ENCODE data around the gene CFAP206.

DNA sequence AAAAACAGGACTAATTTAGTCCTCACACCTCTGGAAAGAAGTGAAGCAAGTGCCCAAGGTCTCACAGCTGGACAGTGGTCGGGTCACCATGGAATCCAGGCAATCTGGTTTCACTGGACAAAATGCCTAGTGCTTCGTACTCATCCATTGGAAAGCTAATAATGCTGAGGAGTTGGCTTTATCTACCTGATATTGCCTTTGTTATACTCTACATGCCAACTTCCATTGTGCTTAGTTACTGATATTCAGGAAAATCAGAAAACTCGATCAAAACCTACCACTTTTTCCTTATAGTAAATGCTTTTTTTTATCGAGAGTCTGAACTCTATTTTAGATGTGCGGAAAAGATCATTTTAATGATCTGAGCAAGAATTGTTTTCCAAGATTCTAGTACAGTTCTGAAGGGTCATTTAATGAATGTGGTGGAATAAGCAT lies 966 bp downstream of the CFAP206 start:
- no peak for TF ChIP-seq JUN (IDR thresholded peaks at IDR 0.05; ENCODE audit: borderline replicate concordance, insufficient read depth, insufficient read length, low read depth)
- no peak for TF ChIP-seq POLR2A (IDR thresholded peaks at IDR 0.05; ENCODE audit: low read depth, low read length)
- no peak for TF ChIP-seq EZH2 (IDR thresholded peaks at IDR 0.05; ENCODE audit: borderline replicate concordance, low read depth, low read length, severe bottlenecking)
- TF ChIP-seq, protein P1, sequence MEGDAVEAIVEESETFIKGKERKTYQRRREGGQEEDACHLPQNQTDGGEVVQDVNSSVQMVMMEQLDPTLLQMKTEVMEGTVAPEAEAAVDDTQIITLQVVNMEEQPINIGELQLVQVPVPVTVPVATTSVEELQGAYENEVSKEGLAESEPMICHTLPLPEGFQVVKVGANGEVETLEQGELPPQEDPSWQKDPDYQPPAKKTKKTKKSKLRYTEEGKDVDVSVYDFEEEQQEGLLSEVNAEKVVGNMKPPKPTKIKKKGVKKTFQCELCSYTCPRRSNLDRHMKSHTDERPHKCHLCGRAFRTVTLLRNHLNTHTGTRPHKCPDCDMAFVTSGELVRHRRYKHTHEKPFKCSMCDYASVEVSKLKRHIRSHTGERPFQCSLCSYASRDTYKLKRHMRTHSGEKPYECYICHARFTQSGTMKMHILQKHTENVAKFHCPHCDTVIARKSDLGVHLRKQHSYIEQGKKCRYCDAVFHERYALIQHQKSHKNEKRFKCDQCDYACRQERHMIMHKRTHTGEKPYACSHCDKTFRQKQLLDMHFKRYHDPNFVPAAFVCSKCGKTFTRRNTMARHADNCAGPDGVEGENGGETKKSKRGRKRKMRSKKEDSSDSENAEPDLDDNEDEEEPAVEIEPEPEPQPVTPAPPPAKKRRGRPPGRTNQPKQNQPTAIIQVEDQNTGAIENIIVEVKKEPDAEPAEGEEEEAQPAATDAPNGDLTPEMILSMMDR (IDR thresholded peaks at IDR 0.05; ENCODE audit: extremely low read depth in 1 of 2, insufficient read depth in 1 of 2, low read depth in 1 of 2, low read length in 2 of 2) = no peak
- TF ChIP-seq, protein P2, sequence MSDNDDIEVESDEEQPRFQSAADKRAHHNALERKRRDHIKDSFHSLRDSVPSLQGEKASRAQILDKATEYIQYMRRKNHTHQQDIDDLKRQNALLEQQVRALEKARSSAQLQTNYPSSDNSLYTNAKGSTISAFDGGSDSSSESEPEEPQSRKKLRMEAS (IDR thresholded peaks at IDR 0.05; ENCODE audit: insufficient read depth, insufficient read length) = no peak
- no peak for TF ChIP-seq POLR2AphosphoS5 (IDR thresholded peaks at IDR 0.05; ENCODE audit: insufficient read depth, low read depth, low read length)

Data from endothelial cell of umbilical vein (primary cell).